Activated naive CD4-positive, alpha-beta T cell treated with Interleukin-2 at 50 U/mL for 16 hours (primary cell): ENCODE results near the gene NLK.

ENCODE experiments used
- DNase-seq: peaks from one replicate; pipeline ENCODE4 v3.0.0-alpha.2; 2020

NLK gene

DNA sequence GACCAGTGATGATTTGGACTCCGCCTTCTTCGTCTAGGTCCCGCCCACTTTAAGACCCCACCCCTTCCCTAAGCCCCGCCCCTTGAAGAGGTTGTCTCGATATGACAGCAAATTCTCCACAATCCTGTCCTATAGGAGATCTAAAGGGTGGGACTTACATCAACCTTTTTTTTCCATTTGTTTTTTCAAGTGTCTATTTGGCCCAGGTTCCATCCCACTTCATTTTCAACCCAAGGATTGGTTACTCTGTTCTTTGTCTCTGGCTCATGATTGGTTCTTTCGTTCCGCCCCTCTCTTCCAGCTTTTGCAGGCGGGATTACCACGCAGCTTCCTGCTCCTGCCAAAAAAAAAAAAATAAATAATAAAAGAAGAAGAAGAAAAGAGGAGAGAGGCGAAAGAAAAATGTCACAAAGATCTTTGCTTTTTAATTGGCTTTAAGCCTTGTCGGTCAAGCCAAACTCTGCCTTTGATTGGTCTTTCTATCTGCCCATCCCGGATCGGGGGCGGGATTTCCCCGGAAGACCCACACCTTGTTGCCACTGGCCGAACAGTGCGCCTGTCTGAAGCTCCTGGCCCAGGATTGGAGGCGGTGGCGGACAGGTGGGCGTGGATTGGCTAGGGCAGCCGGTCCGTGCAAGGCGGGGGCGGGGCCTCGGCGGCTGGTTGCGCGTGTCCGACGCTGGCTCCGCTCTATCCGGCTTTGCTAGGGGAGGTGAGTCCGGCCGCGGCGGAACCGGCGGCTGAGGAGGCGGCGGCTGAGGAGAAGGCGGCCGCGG, 1.2 kb upstream of the NLK start:
- peak; percentile 100 for DNase-seq

DNA sequence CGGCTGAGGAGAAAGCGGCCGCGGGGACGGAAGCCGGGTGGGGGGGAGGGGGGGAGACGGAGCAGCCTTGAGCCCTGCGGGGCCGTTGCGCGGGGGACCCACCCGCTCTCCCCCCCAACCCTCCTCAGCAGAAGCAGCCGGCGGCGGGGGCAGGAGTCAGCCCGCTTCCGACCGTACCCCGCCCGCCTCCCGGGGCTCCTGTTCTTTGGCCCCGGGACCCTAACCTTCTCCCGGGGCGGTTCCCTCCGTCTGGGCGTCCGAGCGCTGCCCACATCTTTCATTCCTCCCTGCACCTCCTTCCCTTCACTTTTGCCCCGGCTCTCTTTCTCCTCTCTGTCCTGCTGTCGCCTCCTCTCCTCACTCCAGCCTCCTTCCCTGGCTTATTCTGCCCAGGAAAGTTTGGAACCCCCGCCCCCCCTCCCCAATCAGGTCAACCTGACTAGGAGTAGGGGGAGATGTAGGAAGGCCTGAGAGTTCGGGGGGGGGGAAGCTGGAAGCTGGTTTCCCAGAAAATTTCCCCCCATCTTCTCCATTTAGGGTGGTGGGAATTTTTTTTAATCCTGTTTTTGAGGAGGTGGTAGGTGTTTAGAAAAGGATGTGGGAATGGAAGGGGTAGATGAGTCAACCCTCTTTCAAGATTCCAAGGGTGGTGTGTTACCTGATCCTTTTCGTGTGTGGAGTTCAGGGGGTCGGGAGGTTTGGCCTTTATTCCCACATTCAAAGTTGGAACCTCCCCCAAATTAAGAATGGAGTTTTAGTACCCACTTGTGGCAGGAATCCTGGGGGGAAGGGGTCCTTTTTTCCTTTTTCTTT, 427 bp upstream of the NLK start:
- no peak for DNase-seq

DNA sequence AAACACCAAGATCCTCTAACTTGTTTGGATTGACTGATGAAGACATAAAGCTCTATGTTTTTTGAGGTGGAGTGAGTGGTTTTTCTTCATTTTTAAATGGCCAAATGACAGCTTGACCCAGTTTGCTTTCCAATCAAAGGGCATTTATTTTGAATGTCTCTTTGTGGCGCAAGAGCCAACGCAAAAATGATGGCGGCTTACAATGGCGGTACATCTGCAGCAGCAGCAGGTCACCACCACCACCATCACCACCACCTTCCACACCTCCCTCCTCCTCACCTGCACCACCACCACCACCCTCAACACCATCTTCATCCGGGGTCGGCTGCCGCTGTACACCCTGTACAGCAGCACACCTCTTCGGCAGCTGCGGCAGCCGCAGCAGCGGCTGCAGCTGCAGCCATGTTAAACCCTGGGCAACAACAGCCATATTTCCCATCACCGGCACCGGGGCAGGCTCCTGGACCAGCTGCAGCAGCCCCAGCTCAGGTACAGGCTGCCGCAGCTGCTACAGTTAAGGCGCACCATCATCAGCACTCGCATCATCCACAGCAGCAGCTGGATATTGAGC, 329 bp downstream of the NLK start:
- no peak for DNase-seq

DNA sequence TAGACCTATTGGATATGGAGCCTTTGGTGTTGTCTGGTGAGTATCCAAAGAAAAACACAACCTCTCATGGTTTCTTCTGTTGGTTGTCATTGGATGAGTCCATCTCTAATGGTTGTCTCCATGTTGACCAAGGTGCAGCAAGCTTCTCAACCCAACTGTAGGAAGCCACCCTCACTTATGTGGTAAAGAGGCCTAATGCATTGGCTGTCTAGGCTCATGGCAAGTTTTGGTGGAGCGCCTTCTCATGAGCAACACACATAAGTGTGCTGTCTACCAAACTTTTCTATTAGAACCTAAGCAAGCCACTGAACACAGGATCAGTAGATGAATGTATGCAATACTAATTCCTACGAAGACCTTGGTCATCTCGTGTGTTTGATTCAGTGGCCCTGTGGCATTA, 819 bp downstream of the NLK start:
- DNase-seq: no peak

DNA sequence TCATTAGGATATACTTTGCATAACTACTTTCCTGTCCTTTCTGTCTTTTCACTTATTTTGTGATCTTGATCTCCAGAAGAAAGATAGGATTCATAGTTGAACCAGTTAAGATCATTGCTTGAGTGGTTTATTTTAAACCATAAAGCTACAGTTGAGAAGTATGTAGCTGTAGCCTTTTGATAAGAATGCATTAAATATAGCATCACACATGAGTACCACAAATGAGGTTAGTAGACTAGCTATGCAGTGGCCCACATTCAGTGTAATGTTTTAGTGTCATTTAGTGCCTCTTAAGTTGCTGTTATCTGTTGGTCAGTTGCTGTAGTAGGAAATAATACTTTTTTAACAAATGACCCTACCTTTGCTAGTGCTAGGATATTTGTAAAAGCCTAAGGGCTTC, 1.3 kb downstream of the NLK start:
- DNase-seq: no peak

DNA sequence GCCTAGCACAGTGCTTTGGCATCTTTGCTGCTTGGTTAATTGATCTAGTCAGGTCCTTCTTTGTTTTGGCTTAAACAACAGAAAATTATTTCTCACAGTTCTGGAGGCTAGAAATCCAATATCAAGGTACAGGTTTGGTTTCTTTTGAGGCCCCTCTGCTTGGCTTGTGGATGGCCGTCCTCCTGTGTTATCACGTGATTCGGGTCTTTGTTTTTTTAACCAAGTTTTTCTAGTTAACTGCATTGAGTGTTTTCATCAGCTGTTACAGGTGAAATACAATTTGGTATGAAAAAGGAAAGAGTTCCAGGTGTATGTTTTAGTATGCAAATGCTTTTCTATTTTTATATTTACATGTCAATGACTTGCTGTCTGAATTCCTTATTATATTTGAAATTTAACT, 2.8 kb downstream of the NLK start:
- no peak for DNase-seq

DNA sequence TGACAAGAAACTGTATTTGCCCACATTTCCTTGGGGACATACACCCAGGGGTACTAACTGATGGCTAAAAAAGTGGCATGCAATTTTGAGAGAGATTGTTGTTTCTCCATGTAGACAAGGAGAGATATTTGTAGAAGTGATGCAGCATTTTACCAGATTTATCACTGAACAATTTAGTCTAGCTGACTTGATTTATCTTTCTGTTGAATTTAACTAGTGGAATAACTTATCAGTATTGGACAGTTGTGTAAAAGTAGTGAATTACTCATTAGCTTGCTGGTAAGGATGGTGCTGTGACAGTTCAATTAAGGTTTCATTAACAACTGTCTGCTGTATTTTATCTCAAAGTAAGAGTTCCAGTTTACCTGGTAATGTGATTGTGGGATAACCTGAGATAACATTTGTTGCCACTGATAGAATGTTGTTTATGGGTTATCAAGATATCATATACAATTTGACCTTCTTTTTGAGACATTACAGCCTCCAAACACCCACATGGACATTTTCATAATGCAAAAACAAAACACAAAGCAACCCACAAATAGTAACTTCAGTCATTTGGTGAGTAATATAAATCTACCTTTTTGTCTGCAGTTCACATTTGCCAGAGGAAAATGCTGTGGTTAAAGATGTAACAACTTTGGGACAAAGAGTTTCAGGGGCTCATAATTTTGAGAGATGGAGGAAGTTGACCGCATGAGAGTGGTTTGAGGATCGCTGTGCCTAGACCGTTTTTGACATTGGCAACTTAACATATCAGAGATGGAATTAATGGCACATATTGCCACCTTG, 3.8 kb downstream of the NLK start:
- DNase-seq: no peak

DNA sequence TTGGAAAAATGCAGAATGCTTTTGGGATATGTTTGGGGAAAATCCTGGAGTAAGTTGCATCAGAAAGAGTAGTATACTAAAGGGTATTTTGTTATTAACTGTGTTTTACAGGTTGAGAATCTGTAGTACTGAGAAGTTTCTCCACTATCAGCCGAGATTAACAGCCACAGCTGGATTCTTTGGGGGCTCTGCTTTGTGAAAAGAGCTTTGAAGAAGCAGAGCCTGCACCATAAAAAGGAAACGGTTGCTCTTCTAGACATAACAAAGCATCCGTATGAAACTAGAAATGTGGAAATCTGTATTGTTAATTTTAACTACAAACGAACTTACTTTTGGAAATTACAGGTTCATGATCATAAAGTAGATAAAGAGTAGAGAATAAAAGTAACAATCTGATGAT, 5.3 kb downstream of the NLK start:
- no peak for DNase-seq

DNA sequence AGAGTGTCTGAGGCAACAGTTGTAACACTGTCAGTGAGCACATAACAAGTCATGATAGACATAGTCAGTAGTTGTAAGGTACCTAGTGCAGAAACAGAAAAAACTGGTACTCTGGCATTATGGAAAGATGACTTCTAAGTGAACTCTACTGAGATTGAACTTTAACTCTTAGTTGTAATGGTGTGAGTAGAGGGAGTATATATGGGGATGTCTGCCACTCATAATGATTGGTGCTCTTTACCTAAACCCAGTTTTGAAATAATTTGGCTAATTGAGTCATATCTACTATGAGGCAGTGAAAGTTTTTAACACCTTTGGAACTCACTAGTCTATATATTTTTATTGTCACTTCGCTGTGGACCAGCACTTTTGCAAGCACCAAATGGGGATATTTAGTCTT, 6.6 kb downstream of the NLK start:
- DNase-seq: no peak

DNA sequence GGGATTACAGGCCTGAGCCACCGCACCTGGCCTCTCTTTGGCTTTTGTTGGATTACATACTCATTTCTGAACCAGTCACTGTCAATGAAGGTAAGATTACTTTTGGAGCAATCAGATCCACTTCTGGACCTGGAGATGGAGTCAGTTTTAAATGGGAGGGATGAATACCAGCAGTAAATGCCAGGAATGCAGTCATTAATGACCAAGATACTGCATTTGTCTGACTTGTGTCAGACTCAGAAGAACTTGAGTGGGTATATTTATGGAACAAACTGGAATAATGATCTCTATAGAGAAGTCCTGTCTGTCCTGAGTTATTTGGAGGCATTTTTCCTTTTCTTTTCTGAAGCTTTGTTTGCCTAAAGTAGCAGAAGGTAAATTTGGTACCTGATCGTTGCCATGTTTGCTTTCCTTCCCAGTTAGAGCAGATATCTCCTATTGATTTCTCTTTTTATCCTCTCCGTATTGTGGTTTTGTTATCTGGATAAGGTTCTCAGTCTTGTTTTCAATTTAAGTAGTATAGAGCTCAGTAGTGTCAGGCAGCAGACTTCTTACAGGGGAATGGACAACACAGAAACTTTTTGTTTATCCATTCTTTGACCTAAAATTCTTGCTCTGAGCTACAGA, 10.7 kb downstream of the NLK start:
- no peak for DNase-seq

DNA sequence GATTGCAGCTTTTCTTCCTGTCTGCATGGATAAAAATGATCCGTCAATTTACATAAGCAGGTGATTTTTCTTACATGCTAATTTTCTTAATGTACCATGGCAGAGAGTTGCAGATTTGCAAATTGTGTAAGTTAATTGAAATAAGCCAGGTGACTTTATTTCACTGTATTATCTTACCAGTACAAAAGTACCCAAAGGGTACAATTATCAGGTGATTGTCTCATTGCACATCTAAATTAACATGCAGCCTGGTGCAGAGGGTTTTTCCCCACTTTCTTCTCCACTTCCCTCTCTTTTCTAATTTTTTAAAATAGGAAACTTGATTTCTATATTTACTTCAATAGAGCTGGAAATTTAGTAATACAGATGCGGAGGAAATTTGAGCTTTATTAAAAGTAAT, 11.2 kb downstream of the NLK start:
- no peak for DNase-seq

DNA sequence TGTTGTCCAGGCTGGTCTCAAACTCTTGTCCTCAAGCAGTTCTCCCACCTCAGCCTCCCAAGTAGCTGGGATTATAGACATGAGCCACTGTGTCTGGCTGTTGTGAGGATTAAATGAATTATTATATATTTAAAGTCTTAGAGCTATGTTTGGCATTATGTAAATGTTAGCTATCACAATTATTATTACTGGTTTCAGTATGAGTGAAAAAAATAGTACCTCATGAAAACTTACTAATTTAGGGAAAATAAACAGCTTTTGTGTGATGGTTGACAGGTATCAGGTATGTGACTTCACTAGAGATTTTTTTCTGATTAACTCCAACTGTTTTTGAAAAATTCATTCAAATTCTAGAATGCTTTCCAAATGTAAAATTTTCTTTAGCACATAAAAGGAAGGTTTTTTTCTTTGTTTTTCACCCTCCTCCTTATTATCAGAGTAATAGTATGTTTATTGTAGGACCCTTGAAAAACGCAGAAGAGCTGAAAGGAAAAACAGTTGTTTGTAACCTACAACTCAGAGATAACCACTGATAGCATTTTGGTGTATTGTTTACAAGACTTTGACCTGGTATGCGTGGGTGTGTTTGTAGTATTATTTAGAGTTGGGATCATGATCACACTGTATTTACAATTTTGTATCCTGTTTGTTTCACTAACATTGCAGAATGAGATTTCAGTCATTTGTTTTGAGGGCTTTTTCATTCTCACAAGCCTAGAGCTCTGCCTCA, 13.2 kb downstream of the NLK start:
- DNase-seq: no peak

DNA sequence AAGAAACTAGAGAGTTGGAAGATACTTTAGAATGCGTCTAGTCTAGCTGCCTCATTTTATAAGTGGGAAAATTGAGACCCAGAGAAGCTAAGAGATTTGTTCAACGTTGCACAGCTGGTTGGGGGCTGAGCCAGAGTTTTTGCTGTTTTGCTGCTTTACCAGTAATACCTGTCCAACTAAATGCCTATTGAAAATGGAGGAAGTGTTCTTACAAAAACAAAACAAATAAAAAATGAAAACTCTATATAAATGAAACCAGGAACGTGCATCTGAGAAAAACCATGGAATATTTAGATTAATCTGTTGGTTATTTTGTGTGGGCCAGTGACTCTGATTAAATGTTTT, 13.8 kb downstream of the NLK start:
- no peak for DNase-seq

DNA sequence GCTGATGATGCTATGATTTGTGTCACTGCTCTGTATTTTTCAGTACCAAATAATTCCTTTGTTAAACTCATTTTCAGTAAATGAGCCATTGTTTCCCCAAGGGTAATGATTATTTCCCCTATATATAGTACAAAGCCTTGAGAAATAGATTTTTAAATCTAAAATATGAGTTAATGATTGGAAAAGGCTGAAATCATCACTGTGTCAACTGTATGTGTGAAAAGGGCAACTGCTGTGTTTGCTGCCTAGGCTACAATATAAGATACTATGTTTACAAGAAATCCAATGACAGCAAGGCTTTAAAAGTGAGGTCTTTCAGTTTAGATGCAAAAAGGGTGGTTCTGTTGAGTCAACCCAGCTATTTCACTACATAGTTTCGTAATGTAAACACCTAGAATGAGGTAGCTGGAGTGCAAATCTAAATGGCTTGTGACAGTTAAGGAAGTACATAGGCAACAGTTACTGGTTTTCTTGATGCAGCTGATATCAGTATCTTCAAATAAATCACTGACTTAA, 15.3 kb downstream of the NLK start:
- DNase-seq: no peak

DNA sequence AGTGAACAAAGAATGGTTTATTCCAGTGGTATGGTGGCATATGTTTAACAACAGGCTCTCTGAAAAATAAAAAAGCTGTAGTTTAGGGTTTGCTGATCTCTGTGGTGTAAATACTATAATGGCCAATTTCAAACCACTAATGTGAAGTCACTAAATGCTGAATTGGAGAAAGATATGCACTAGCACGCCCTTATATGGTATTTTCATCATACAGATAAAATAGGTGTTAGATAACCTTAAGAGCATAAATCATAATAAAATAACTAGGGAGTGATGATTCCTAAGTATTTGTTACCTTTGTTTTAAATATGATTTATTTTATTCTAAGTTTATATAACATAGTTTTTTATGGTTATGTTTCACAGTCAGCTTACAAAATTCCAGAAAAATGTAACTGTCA, 17.2 kb downstream of the NLK start:
- DNase-seq: no peak

DNA sequence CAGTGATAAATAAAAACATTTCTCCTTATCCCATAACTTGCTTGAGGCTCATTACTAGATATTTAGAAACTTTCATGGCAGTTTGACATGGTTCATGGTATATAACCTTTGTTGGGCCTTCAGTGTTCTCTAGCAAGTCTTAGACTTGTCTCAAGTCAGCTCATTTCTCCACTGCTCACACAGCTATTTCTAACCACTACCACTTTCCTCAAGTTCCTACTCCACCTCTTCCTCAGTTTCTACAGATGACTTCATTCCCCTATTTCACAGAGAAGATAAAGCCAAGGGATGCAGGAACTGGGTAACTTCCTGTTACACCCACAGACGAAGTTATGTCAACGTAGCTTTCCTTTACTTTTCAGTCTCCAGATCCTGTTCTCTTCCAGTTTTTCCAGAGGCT, 23.2 kb downstream of the NLK start:
- no peak for DNase-seq

DNA sequence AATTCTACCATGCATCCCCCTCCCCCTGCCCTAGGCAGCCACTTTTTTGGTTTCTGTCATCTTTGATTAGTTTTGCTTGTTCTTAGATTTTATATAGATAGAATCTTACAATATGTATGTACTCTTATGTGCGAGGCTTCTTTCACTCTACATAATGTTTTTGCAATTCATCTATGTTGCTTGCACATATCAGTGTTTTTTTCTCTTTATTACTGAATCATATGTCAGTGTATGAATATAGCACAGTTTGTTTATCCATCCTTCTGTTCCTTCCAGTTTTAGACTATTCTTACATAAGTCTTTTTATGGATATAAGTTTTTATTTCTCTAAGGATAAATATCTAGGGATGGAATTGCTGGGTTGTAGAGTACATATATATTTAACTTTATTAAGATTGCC, 26.6 kb downstream of the NLK start:
- DNase-seq: no peak

DNA sequence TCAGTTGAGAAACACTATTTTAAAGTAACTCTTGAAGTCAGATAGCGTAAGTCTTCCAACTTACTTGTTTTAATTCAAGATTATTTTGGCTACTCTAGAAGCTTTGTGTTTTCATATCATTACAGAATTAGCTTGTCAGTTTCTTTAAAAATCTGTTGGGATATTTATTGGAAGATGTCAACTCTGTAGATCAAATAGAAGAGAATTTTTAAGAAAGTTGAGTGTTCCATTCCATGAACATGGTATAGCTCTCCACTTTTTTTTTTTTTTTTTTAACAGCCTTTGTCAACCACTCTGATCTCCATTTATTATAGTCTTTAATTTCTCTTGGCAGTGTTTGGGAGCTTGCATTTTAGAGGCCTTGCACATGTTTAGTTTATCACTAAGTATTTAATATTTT, 28.7 kb downstream of the NLK start:
- no peak for DNase-seq

DNA sequence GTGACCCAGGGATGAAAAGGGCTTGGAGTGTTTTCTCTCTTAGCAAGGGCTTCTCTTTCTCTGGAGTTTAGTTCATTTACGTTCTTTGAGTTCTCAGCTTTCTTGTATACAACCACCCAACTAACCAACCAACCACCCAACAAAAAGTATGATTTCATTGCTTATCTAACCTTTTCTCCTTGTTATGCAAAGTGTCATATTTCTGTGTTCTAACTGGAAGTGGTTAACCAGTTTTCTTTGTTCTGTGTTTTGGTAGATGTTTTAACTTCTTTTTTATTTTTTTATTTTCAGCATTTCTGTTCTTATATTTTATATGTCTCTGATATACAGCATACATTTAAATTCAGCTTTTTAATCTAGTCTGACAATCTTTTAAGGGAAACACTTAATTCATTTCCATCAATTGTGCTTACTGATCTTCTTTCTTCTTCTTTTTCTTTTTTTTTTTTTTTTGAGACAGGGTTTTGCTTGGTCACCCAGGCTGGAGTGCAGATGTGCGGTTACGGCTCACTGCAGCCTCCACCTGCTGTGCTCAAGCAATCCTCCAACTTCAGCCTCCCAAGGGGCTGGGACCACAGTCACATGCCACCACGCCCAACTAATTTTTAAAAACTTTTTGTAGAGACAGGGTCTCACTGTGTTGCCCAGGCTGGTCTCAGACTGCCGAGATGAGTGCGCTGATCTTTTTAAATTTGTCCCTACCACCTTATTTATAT, 29.6 kb downstream of the NLK start:
- DNase-seq: no peak

DNA sequence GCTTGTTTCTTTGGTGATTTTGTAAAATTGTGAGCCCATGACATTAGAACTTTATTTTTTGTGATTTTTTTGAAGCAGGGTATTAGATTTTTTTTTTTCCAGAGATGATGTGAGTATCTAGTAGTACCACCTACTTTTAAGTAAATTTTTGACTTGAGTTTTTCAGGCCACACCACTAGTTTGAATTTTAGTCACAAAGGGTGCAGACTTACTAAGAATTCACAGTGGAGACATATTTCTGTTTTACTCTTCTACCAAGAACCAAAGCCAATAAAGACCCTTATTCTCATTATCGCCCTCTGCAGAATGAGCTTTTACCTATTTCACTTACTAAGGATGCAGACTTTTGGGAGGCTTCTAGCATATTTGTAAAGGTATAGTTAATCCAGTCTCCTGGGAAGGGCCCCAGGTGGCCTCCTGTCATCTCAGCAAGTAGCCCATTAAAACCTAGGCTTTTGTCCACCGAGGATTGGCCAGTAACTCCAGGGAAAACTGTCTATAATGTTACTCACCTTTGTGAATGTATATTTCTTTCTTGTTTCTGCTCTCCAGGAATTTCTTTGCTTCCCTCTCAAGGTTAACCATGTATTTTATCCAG, 30.6 kb downstream of the NLK start:
- DNase-seq: no peak

DNA sequence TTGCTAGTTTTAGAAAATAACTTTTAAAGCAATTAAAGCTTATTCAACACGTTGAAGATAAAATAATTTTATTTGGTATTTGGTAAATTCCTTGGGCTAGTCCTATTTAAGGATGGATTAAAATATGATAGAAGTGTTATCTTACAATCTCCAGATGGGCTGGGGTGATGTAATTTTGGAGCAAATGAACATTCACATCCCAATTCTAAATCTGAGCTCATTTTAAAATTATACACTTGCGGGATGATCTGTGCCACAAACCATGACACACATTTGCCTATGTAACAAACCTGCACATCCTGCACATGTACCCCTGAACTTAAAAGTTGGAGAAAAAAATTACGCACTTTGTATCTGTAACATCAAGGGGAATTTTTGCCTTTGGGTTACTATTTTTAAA, 31.5 kb downstream of the NLK start:
- DNase-seq: no peak
